Keratinocyte (primary cell): ENCODE results near the gene MAPK14. TPM values are rescaled to one million over a fixed set of nuclear protein-coding genes. Genes with fewer than 3 reads are reported as not detected.

ENCODE experiments used
- DNase-seq: peaks from one replicate; pipeline ENCODE4 v3.0.0-alpha.2; 2011; ENCODE audit warnings: low read depth, missing footprints, low spot score
- FAIRE-seq: peaks from 2 replicates; lab custom pipeline; 2011; peaks lifted over from hg19 to GRCh38; lab: Jason Lieb, UNC
- H2AFZ ChIP-seq: 2 replicates; pipeline ENCODE4 v1.6.0; 2012; ENCODE audit warnings: low read length, control low read depth, inconsistent platforms; ENCODE audit not compliant: control insufficient read depth
- H3K27ac ChIP-seq: 2 replicates; pipeline ENCODE4 v1.5.1; 2011; ENCODE audit warnings: low read length; ENCODE audit not compliant: control insufficient read depth, insufficient read depth
- H3K27me3 ChIP-seq: 3 replicates; pipeline ENCODE4 v1.6.0; 2011; ENCODE audit warnings: low read length; ENCODE audit not compliant: control insufficient read depth, insufficient read depth; ENCODE audit errors: extremely low read depth
- H3K36me3 ChIP-seq, 2 experiments: 2 replicates in 1 of 2; 3 replicates in 1 of 2; pipeline ENCODE4 v1.5.1; 2011; ENCODE audit warnings: low read length in 2 of 2, mild to moderate bottlenecking in 1 of 2; ENCODE audit not compliant: control insufficient read depth in 2 of 2, insufficient read depth in 2 of 2; ENCODE audit errors: extremely low read depth in 1 of 2
- H3K4me1 ChIP-seq: 3 replicates; pipeline ENCODE4 v1.5.1; 2011; ENCODE audit warnings: low read length; ENCODE audit not compliant: control insufficient read depth, insufficient read depth; ENCODE audit errors: extremely low read depth
- H3K4me2 ChIP-seq: 3 replicates; pipeline ENCODE4 v1.6.0; 2011; ENCODE audit warnings: low read depth, low read length; ENCODE audit not compliant: control insufficient read depth, insufficient read depth; ENCODE audit errors: extremely low read depth
- H3K4me3 ChIP-seq, 3 experiments: fragments of 200-600 bp in 1 of 3; sonication (generic) in 1 of 3; 2 replicates in 2 of 3; 3 replicates in 1 of 3; pipeline ENCODE4 v1.5.1; 2011 to 2016; ENCODE audit warnings: low read length in 3 of 3, mild to moderate bottlenecking in 3 of 3, control low read depth in 2 of 3, inconsistent platforms in 1 of 3, low read depth in 1 of 3, mixed read lengths in 1 of 3, mixed run types in 1 of 3, moderate library complexity in 1 of 3; ENCODE audit not compliant: control insufficient read depth in 2 of 3, insufficient read depth in 2 of 3; ENCODE audit errors: extremely low read depth in 1 of 3
- H3K79me2 ChIP-seq: 2 replicates; pipeline ENCODE4 v1.6.0; 2012; ENCODE audit warnings: low read length; ENCODE audit not compliant: control insufficient read depth, insufficient read depth
- H3K9ac ChIP-seq: 3 replicates; pipeline ENCODE4 v1.6.0; 2011; ENCODE audit warnings: low read length; ENCODE audit not compliant: control insufficient read depth, insufficient read depth; ENCODE audit errors: extremely low read depth
- H3K9me1 ChIP-seq: 3 replicates; pipeline ENCODE4 v1.6.0; 2011; ENCODE audit warnings: low read length; ENCODE audit not compliant: control insufficient read depth, insufficient read depth; ENCODE audit errors: extremely low read depth
- H3K9me3 ChIP-seq: 2 replicates; pipeline ENCODE4 v1.5.1; 2012; ENCODE audit warnings: low read depth, low read length; ENCODE audit not compliant: control insufficient read depth
- H4K20me1 ChIP-seq: 3 replicates; pipeline ENCODE4 v1.6.0; 2011; ENCODE audit warnings: low read length; ENCODE audit not compliant: control insufficient read depth, insufficient read depth; ENCODE audit errors: extremely low read depth
- CTCF ChIP-seq, 3 experiments: IDR thresholded peaks in 1 of 3; conservative IDR thresholded peaks in 1 of 3; optimal IDR thresholded peaks in 1 of 3; 2 replicates in 2 of 3; 3 replicates in 1 of 3; pipeline versions ENCODE3 to v1.5.1; 2011; ENCODE audit warnings: low read length in 3 of 3, mild to moderate bottlenecking in 3 of 3, moderate library complexity in 2 of 3, control low read depth in 1 of 3, inconsistent platforms in 1 of 3; ENCODE audit not compliant: insufficient read depth in 2 of 3; ENCODE audit errors: extremely low read depth in 1 of 3
- EZH2 ChIP-seq: IDR thresholded peaks from one replicate; pipeline ENCODE4 v1.6.1; 2012; ENCODE audit warnings: inconsistent platforms, mild to moderate bottlenecking, low read length, moderate library complexity
- dilution Hi-C: fragments of 300-500 bp; cut with MboI; formaldehyde crosslinking; loops from one replicate; pipeline ENCODE4 v1.7.0; 2020; ENCODE audit warnings: low sequenced_read_pairs; ENCODE audit not compliant: extremely low pct_ligation_motif_present
- polyA plus RNA-seq, 5 experiments: library from polyadenylated mRNA; depleted of rRNA in 3 of 5; stranded (reverse) in 3 of 5; stranded (forward) in 1 of 5; unstranded in 1 of 5; fragments of >200 nt; gene quantifications; 1 replicate in 1 of 5; 2 replicates in 3 of 5; 3 replicates in 1 of 5; pipeline versions ENCODE4 v1.2.1 to v1.2.3, GENCODE V29; 2011 to 2012; ENCODE audit warnings: missing spikeins in 2 of 5, low read depth in 1 of 5, low replicate concordance in 1 of 5

MAPK14 gene
- polyA plus RNA-seq, 1 donor (not counting 4 experiments of a cell fraction or from before 2014, with no cell fraction given) = 52.4 TPM

- Histone ChIP-seq H3K36me3 (peaks cover 0 to 5% of the 10 kb centered on the region in 2 experiments), H3K4me1 (peaks cover 12% of the 10 kb centered on the region), H3K9ac (no peak overlapping the region), H3K4me2 (no peak overlapping the region), H3K27me3 (no peaks in the 10 kb centered on the region), H4K20me1 (no peaks in the 10 kb centered on the region), H3K27ac (no peak overlapping the region), H3K4me3 (no peak overlapping the region), H3K79me2 (no peaks in the 10 kb centered on the region), H3K9me3 (no peaks in the 10 kb centered on the region), H2AFZ (no peak overlapping the region), H3K9me1 (no peaks in the 10 kb centered on the region)
- FAIRE-seq = no peak
- no peak for TF ChIP-seq CTCF (optimal IDR thresholded peaks at IDR 0.05 in 1 of 3, IDR thresholded peaks at IDR 0.05 in 1 of 3, conservative IDR thresholded peaks at IDR 0.05 in 1 of 3; ENCODE audit: extremely low read depth in 1 of 3, insufficient read depth in 2 of 3, low read length in 3 of 3)
- no peak for TF ChIP-seq EZH2
- dilution Hi-C loops = no loop called here
- no peak for DNase-seq
Measured at GRCh38 chr6:36119209-36119608, 91.6 kb downstream of the MAPK14 start.

- FAIRE-seq (no peak), DNase-seq (no peak)
- Histone ChIP-seq H4K20me1 (no peaks in the 10 kb centered on the region), H3K27ac (no peak overlapping the region), H3K36me3 (no peaks in the 10 kb centered on the region), H2AFZ (no peak overlapping the region), H3K4me1 (peaks cover 12% of the 10 kb centered on the region), H3K4me3 (no peak overlapping the region), H3K9ac (no peak overlapping the region), H3K9me3 (no peaks in the 10 kb centered on the region), H3K27me3 (no peaks in the 10 kb centered on the region), H3K9me1 (no peaks in the 10 kb centered on the region), H3K4me2 (no peak overlapping the region), H3K79me2 (no peaks in the 10 kb centered on the region)
- no peak for TF ChIP-seq CTCF (optimal IDR thresholded peaks at IDR 0.05 in 1 of 3, IDR thresholded peaks at IDR 0.05 in 1 of 3, conservative IDR thresholded peaks at IDR 0.05 in 1 of 3; ENCODE audit: extremely low read depth in 1 of 3, insufficient read depth in 2 of 3, low read length in 3 of 3)
- no peak for TF ChIP-seq EZH2
- dilution Hi-C loops = no loop called here
Measured at GRCh38 chr6:36120018-36120417, 92.4 kb downstream of the MAPK14 start.
